ENCODE results near the gene PATJ.

DNA sequence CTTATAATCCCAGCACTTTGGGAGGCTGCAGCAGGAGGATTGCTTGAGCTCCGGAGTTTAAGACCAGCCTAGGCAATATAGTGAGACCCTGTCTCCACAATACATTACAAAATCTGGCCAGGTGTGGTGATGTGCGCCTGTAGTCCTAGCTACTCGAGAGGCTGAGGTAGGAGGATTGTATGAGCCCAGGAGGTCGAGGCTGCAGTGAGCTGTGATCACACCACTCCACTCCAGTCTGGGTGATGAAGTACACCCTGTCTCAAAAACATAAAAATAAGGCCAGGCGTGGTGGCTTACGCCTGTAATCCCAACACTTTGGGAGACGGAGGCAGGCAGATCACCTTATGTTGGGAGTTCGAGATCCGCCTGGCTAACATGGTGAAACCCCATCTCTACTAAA lies 480.0 kb downstream of the PATJ start:
- TF ChIP-seq, protein P1, sequence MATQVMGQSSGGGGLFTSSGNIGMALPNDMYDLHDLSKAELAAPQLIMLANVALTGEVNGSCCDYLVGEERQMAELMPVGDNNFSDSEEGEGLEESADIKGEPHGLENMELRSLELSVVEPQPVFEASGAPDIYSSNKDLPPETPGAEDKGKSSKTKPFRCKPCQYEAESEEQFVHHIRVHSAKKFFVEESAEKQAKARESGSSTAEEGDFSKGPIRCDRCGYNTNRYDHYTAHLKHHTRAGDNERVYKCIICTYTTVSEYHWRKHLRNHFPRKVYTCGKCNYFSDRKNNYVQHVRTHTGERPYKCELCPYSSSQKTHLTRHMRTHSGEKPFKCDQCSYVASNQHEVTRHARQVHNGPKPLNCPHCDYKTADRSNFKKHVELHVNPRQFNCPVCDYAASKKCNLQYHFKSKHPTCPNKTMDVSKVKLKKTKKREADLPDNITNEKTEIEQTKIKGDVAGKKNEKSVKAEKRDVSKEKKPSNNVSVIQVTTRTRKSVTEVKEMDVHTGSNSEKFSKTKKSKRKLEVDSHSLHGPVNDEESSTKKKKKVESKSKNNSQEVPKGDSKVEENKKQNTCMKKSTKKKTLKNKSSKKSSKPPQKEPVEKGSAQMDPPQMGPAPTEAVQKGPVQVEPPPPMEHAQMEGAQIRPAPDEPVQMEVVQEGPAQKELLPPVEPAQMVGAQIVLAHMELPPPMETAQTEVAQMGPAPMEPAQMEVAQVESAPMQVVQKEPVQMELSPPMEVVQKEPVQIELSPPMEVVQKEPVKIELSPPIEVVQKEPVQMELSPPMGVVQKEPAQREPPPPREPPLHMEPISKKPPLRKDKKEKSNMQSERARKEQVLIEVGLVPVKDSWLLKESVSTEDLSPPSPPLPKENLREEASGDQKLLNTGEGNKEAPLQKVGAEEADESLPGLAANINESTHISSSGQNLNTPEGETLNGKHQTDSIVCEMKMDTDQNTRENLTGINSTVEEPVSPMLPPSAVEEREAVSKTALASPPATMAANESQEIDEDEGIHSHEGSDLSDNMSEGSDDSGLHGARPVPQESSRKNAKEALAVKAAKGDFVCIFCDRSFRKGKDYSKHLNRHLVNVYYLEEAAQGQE (IDR thresholded peaks at IDR 0.05; ENCODE audit: insufficient replicate concordance, low read depth), result no peak
- TF ChIP-seq CTCF (IDR thresholded peaks at IDR 0.05; ENCODE audit: insufficient read depth, low read length) (no peak), GABPA (IDR thresholded peaks at IDR 0.05; ENCODE audit: low read depth) (no peak)

Data from HL-60 (cell line).